T-helper 22 cell (primary cell): ENCODE measurements around the gene CAVIN3.
A peak's percentile ranks its signal among the peaks of the same experiment; 100 is the strongest.

Source experiments
- DNase-seq: peaks from one replicate; pipeline ENCODE4 v3.0.0-alpha.2; 2020; ENCODE audit warnings: low read depth

Gene CAVIN3

DNA sequence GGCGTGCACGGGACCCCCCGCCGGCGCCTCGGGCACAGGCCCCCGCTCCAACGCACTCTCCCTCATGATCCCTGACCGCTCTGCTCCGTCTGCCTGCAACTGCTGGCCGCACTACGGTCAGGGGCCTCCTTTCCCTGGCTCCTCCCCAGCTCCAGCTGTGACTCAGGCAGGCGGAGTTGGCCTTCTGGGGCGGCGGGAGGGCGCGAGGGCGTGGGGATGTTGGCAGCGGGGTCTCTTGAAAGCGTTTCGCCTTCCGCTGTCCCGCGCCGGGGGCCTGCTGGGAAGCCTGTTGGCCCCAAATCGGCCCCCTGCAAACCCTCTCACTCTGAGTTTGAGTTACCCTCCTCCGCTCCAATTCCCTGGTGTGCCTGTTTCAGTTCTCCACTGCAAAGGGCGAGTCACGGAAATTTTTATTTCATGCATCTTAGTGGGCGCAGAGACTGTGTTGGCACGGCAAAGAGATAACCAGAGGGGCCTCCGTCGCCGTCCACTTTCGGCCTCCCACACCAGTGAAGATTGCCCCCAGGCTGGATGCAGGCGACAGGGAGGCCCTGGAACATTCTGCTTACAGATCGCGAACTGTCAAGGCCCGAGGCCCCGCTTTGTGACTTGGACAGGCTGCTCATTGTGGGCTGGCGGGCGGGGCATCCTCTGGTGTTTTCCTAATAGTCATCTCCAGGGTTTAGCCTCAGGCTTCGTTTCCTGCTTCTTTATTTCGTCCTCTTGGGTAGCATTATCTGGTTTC, at the start of gene CAVIN3:
Gene CAVIN3 (minus strand): TSS at position 91 of the 745 bp plus-strand sequence. CDS start 25 bp downstream, at position 66.
- DNase-seq: no peak

DNA sequence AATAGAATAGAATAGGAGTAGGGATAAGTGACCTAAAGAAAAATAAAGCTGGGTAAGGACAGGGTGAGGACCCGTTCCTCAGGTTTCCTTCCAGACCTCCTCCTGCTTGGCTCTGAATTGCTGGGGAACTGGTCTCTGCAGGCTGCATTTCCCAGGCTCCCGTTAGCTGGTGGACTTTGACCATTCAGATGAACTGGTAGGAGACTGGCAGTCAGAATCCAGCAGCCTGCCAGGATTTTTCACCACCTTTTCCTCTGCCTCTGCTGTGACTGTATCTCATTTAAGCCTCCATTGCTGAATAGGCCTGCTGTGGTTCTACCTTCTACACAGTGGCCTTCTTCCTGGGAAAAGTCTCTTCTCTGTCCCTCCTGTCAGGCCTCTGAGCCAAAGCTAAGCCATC, 45.4 kb upstream of the CAVIN3 start:
- no peak for DNase-seq

DNA sequence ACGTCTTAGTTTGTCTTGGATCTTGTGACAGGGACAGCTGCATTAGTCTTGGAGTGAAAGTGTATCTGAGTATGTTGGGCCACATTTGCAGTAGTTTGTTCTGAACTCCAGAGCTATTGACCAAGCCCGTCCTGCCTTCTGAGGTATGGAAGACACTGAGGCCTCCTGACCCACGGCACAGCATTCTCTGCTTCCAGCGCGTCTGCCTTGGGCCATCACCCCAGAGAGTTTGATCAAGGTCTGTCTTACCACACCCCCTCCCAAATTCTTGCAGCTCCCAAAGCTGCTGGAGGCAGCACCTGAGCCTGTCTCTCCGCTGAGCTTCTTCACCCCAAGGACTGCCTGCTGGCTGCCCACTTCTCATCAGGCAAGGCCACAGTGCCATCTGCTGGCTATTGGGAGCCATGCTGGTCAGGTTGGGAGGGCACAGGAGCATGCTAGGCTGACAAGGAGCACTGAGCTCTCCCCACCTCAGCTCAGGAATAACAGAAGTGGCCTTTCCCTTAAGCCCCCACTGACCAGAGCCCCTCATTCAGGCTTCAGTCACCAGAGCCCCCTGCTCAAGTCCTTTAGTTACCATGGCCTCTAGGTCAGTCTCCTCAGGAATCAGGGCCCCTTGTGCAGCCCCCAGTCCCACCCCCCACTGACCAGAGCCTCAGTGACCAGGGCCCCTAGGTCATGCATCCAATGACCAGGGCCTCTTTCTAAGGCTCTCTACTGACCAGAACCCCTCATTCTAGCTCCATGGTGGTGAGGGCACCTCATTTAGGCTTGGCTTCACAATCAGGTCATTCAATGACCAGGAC, 42.8 kb upstream of the CAVIN3 start:
- no peak for DNase-seq

GRCh38 chr11:6362185-6362872, 42.0 kb upstream of the CAVIN3 start:
- DNase-seq: no peak

DNA sequence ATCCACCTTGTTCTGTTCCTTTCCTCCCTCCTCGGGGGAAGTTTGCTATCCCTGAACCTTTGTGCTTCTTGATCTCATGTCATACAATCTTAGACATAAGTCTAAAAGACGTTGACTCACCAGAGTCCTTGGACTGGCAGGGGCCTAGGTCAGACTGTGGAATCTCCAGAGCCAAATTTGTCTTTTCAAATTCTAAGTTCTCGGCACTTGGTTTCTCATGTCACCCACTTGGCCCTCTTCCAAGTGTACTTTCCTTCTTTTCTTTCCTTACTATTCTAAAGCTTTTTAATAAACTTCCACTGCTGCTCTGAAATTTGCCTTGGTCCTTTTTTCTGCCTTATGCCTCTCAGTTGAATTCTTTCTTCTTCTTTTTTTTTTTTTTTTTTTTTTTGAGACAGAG, 39.9 kb upstream of the CAVIN3 start:
- DNase-seq: no peak

DNA sequence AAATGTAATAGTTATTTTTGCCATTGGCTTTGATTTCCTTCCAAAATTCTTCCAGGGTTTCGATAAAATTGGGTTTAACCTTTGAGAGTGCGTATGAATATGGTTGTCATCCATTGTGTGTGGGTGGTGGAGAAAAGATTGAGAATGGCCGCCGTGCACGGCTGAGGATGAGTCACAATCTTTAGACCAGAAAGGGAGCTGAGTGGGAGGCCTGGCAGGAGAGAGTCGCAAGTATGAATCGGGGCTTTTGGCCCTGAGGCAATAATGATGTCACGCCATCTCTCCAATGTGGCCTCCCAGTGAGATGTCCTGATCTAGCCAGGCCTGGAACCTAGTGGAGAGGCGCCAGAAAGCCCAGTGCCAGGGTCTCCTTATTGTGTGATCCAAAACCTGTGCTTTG, 36.9 kb upstream of the CAVIN3 start:
- DNase-seq: no peak

DNA sequence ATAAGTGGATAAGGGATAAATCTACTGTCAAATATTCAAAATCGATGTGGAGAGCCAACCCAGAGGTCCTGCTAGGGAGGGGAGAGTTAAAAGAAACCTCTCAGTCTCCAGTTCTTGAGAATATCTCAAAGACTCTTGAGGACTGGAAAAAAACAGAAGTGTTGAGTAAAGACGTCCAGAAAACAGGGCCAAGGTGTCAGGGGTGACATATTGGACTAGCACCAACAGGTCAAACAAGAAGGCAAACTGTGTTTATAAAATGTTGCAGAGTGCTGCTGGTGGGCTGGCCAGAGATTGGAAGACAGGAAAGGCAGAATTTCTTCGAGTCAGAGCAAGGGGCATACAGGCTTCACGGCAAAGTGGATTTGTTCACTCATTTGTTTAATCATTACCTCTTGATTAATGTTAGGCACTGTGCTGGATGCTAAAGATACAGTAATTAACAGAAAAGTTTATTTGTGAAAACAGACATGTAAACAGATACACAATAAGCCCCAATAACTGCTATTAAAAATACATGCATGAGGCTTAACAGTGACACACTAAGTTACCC, 36.3 kb upstream of the CAVIN3 start:
- no peak for DNase-seq

DNA sequence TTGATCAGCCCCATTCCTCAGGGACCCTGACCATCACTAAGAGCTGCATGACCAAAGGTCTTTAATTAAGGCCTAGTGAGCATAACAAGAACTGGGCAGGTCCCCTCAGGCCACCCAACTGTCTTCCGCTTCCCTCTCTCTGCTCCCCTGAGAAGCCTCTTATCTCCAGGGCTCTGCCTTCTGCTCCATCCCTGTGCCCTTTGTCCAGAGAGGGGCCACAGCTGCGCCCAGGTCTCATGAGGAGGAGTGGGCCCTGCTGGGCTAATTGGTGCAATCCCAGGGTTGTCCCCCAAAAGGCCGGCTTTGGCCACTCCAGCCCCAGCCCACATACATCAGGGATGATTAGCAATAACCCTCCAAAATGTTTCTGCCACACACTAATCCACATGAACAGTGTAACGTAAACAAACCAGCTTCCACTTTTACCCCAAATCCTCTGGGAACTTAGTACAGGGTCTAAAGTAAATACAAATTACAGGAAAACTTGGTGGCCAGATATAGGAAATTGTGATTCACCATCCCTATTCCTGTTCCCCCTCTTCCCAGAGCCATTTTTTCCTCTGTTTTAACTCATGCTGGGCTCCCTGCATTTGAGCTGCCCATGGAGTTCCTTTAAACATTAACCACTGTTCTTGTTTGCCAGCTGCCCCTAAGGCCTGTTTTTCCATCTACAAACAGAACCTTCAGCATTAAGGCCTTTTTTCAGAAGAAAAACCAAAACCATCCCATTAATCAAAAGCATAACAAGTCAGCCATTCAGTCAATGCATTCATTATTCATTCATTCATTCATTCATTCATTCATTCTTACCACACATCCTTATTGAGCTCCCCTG, 34.6 kb upstream of the CAVIN3 start:
- no peak for DNase-seq

DNA sequence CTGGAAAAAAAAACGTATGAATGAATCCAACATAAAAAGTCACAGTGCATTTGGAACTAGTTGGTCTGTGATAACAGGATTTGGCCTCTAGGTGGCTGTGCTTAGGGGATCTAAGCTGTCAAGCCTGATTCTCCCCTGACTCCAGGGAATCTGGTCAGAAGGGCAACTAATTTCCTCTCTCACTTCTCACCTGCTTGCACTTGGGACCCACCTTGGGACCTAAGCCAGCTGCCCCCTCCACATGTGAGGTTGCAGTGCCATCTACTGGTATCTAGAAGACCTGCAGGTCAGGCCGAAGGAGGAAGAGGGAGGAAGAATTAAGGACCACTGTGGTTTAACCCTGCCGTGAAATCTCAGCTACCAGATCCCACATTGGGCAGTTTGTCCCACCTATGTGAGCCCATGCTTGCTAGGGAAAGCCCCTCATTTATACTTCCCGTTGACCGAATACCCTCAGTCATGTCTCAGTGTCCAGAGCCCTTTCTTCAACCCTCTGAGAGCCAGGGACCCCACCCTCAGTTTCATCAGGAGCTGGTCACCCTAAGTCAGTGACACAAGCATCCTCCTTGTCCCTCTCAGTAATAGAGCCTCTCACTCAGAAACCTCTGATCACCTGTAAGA, 33.2 kb upstream of the CAVIN3 start:
- peak; percentile 15 for DNase-seq

- DNase-seq: no peak
Observed at GRCh38 chr11:6351782-6352382, 31.6 kb upstream of the CAVIN3 start.

GRCh38 chr11:6350486-6350885, 30.2 kb upstream of the CAVIN3 start:
- no peak for DNase-seq

- no peak for DNase-seq
Observed at GRCh38 chr11:6350043-6350442, 29.7 kb upstream of the CAVIN3 start.

DNA sequence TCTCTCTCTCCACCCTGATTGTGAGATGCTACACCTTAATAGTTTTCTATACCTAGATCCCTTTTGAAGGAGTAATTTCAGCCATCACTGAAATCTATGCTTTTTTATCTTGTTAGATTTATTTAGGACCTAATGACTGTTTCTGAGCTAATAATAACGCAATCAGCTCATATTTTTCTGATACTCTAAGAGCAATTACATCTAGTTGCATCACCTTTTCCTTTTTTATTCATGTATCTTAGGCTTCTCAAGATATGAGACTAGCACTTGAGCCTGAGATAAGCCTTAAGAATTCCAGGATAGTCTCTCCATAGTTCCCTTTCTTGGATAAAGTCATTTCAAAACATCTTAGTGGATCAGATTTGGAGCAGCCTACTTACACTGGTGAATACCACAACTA, 25.1 kb upstream of the CAVIN3 start:
- no peak for DNase-seq

DNA sequence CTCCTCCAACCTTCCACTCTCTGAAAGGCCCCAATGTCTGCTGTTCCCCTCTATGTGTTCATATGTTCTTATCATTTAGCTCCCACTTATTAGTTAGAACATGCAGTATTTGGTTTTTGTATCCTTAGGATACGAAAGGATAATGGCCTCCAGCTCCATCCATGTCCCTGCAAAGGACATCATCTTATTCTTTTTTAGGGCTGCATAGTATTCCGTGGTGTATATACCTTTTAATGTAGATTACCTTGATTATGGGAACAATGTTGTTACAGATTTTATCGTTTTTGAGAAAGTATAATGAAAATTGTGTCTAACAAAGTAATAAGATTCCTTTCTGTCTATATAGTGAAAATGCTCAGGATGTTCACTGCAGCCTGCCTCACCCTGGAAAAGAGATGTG, 16.0 kb upstream of the CAVIN3 start:
- DNase-seq: no peak

- no peak for DNase-seq
Observed at GRCh38 chr11:6334806-6335205, 14.5 kb upstream of the CAVIN3 start.

GRCh38 chr11:6333095-6333494, 12.8 kb upstream of the CAVIN3 start:
- DNase-seq: no peak

DNA sequence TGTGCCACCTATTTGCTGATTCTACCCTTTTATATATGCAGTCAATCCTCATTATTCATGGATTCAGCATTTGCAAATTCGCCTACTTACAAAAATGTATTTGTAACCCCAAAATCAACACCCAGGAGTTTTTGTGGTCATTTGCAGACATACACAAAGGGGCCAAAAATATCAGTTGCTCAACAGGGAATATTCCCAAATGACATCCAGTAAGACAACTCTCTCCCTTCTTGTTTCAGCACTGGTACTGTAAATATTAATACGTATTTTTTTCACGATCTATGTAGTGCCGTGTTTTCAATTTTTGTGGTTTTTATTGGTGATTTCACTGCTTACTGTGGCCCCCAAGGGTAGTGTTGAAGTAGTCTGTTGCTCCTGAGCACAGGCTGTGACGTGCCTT, 11.8 kb upstream of the CAVIN3 start:
- DNase-seq: no peak

GRCh38 chr11:6328321-6328720, 8.0 kb upstream of the CAVIN3 start:
- DNase-seq: no peak

GRCh38 chr11:6327806-6328205, 7.5 kb upstream of the CAVIN3 start:
- no peak for DNase-seq

- DNase-seq: no peak
Observed at GRCh38 chr11:6326985-6327384, 6.7 kb upstream of the CAVIN3 start.

GRCh38 chr11:6326303-6326702, 6.0 kb upstream of the CAVIN3 start:
- DNase-seq: no peak
